Measurements from ENCODE around the gene ACOT11. TPM values are rescaled to one million over a fixed set of nuclear protein-coding genes. Genes with fewer than 3 reads are reported as not detected.

ACOT11 gene
- total and polyA plus RNA-seq, 4 donors: 6.4 to 20.9 (median 12.4) TPM

DNA sequence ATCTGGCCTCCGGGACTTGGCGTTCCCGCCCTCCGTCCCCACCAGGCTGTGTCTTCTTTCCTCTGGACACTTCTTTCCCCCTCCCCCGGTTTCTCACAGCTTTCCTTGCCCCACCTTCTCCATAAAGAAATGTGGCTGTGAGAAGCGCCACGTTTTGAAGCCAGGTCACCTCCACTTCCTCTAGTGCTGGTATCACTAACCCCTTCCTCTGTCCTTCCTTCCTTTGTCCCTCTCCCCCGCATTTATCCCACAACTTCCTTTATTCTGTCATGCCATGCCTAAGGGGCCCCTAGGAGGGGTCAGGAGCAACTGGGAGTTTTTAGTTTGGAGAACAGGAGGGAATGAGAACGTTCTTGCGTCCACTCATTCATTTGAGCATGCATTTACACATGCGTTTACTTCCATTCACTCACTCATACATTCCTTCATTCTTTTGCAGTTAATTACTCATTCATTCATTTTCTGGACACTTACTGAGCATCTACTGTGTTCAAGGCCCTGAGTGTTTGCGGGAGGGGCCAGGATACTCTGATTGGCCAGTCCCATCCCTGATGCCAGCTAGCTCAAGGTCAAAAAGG is 5.0 kb upstream of the ACOT11 start:
- Histone ChIP-seq H3K9me3 (ENCODE audit: control insufficient read depth, low read length) (no peaks in the 10 kb centered on the region), H3K36me3 (ENCODE audit: control insufficient read depth in 1 of 2, insufficient read depth in 2 of 2, low read length in 1 of 2) (no peaks in the 10 kb centered on the region), H3K4me3 (ENCODE audit: low read length in 2 of 2) (no peak overlapping the region), H3K27ac (ENCODE audit: low read depth in 1 of 2, low read length in 2 of 2) (peak overlapping the region in 1 of 2 donors; percentile 46), H3K27me3 (ENCODE audit: control insufficient read depth in 1 of 2, insufficient read depth in 2 of 2, low read length in 1 of 2) (no peaks in the 10 kb centered on the region), H3K4me1 (ENCODE audit: control insufficient read depth in 1 of 2, insufficient read depth in 2 of 2, low read length in 2 of 2) (peaks cover 0 to 2% of the 10 kb centered on the region in 2 donors)
- DNase-seq: no peak
- no peak for ATAC-seq (ENCODE audit: low FRiP score)
- 48 to 60% methylated on average over 12 of the region's 12 CpGs for WGBS, 2 donors
- intact Hi-C loops (cut with DNase I): loop anchor here in 1 of 2 donors (10.0 kb wide), 1 partner anchor 172 kb away; the partner anchor contains the start of gene TTC4

- 73 to 77% methylated on average over 13 of the region's 13 CpGs for WGBS, 2 donors
- intact Hi-C loops (cut with DNase I): loop anchor here in 1 of 2 donors (10.0 kb wide), 1 partner anchor 171 kb away; the partner anchor contains the start of gene TTC4
- Histone ChIP-seq H3K4me1 (ENCODE audit: control insufficient read depth in 1 of 2, insufficient read depth in 2 of 2, low read length in 2 of 2) (peaks cover 0 to 2% of the 10 kb centered on the region in 2 donors), H3K36me3 (ENCODE audit: control insufficient read depth in 1 of 2, insufficient read depth in 2 of 2, low read length in 1 of 2) (no peaks in the 10 kb centered on the region), H3K27ac (ENCODE audit: low read depth in 1 of 2, low read length in 2 of 2) (no peak overlapping the region), H3K9me3 (ENCODE audit: control insufficient read depth, low read length) (no peaks in the 10 kb centered on the region), H3K4me3 (ENCODE audit: low read length in 2 of 2) (no peak overlapping the region), H3K27me3 (ENCODE audit: control insufficient read depth in 1 of 2, insufficient read depth in 2 of 2, low read length in 1 of 2) (no peaks in the 10 kb centered on the region)
- ATAC-seq (ENCODE audit: low FRiP score): no peak
- DNase-seq: no peak
Measured at GRCh38 chr1:54543729-54544496, 4.1 kb upstream of the ACOT11 start.

GRCh38 chr1:54545916-54546635 is 2.0 kb upstream of the ACOT11 start:
- Histone ChIP-seq H3K4me1 (ENCODE audit: control insufficient read depth in 1 of 2, insufficient read depth in 2 of 2, low read length in 2 of 2) (peaks cover 0 to 2% of the 10 kb centered on the region in 2 donors), H3K27me3 (ENCODE audit: control insufficient read depth in 1 of 2, insufficient read depth in 2 of 2, low read length in 1 of 2) (no peaks in the 10 kb centered on the region), H3K27ac (ENCODE audit: low read depth in 1 of 2, low read length in 2 of 2) (peak overlapping the region in 1 of 2 donors; percentile 6), H3K36me3 (ENCODE audit: control insufficient read depth in 1 of 2, insufficient read depth in 2 of 2, low read length in 1 of 2) (no peaks in the 10 kb centered on the region), H3K4me3 (ENCODE audit: low read length in 2 of 2) (no peak overlapping the region), H3K9me3 (ENCODE audit: control insufficient read depth, low read length) (no peaks in the 10 kb centered on the region)
- DNase-seq: no peak
- WGBS, 2 donors: 92 to 93% methylated on average over 11 of the region's 11 CpGs
- intact Hi-C loops (cut with DNase I): loop anchor here (5.0 to 10.0 kb wide), 3 partner anchors 36 to 169 kb away; partner anchors contain the start of gene TTC4 (in 1 of the 2)
- no peak for ATAC-seq (ENCODE audit: low FRiP score)

- ATAC-seq (ENCODE audit: low FRiP score) (no peak), DNase-seq (no peak)
- Histone ChIP-seq H3K9me3 (ENCODE audit: control insufficient read depth, low read length) (no peaks in the 10 kb centered on the region), H3K27ac (ENCODE audit: low read depth in 1 of 2, low read length in 2 of 2) (peak overlapping the region in 1 of 2 donors; percentile 25), H3K36me3 (ENCODE audit: control insufficient read depth in 1 of 2, insufficient read depth in 2 of 2, low read length in 1 of 2) (no peaks in the 10 kb centered on the region), H3K4me3 (ENCODE audit: low read length in 2 of 2) (no peak overlapping the region), H3K4me1 (ENCODE audit: control insufficient read depth in 1 of 2, insufficient read depth in 2 of 2, low read length in 2 of 2) (peaks cover 0 to under 1% of the 10 kb centered on the region in 2 donors), H3K27me3 (ENCODE audit: control insufficient read depth in 1 of 2, insufficient read depth in 2 of 2, low read length in 1 of 2) (no peaks in the 10 kb centered on the region)
- intact Hi-C loops (cut with DNase I): loop anchor here (5.0 to 10.0 kb wide), 3 partner anchors 35 to 168 kb away; partner anchors contain the start of gene TTC4 (in 1 of the 2)
- WGBS, 2 donors: 90 to 94% methylated on average over 10 of the region's 10 CpGs
Measured at GRCh38 chr1:54546651-54547401, 1.2 kb upstream of the ACOT11 start.

GRCh38 chr1:54548389-54549044 is 489 bp downstream of the ACOT11 start:
- H3K27me3 ChIP-seq (ENCODE audit: control insufficient read depth in 1 of 2, insufficient read depth in 2 of 2, low read length in 1 of 2): no peaks in the 10 kb centered on the region
- WGBS, 2 donors: 14 to 17% methylated on average over 13 of the region's 13 CpGs
- ATAC-seq (ENCODE audit: low FRiP score): peak; percentile 1

DNA sequence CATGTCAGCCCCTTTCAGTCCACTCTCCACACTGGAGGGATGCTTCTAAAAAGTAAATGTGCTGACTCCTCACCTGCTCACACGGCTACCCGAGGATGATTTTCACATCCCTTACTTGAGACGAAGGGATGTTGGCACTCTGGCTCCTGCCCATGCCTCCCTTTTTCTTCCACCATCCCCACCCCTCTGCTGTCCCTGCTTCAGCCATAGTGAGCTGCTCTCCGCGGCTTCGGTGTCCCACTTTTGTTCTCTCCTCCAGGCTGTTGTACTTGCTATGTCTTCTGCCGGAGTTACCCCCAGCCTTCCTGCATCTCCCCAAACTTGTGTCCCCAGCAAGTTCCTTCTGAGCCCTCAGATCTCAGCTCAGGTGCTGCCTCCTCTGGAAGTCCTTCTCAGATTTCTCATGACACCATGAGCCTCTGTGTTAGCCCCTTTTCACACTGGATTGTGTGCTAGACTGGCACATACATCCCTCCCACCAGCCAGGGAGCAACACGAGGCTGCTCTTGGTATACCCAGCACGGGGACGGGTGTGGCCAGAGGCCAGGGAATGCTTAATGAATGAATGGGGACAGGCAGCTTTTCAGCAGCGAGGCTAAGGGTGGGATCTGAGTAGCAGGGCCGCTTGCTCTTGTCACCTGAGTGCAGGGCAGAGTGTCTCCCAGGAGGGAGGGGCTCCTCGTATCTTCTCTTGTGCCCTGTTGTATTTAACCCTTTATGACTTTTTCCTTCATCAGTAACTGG is 1.3 kb downstream of the ACOT11 start:
- peak in 1 of 2 donors; percentile 42 for DNase-seq
- no peak for ATAC-seq (ENCODE audit: low FRiP score)
- no peaks in the 10 kb centered on the region for H3K36me3 ChIP-seq (ENCODE audit: control insufficient read depth in 1 of 2, insufficient read depth in 2 of 2, low read length in 1 of 2)
- 45 to 52% methylated on average over 13 of the region's 13 CpGs for WGBS, 2 donors
- no peak overlapping the region for H3K4me3 ChIP-seq (ENCODE audit: low read length in 2 of 2)
- intact Hi-C loops (cut with DNase I): loop anchor here (2.0 to 10.0 kb wide), 4 partner anchors 19 to 165 kb away; partner anchors contain the start of gene TTC4 (in 1 of the 2)
- no peaks in the 10 kb centered on the region for H3K9me3 ChIP-seq (ENCODE audit: control insufficient read depth, low read length)
- no peak overlapping the region for H3K27ac ChIP-seq (ENCODE audit: low read depth in 1 of 2, low read length in 2 of 2)
- H3K4me1 ChIP-seq (ENCODE audit: control insufficient read depth in 1 of 2, insufficient read depth in 2 of 2, low read length in 2 of 2): no peaks in the 10 kb centered on the region
- no peaks in the 10 kb centered on the region for H3K27me3 ChIP-seq (ENCODE audit: control insufficient read depth in 1 of 2, insufficient read depth in 2 of 2, low read length in 1 of 2)

More at GRCh38 chr1:54548389-54549044, 489 bp downstream of the ACOT11 start:
- Histone ChIP-seq H3K36me3 (ENCODE audit: control insufficient read depth in 1 of 2, insufficient read depth in 2 of 2, low read length in 1 of 2) (no peaks in the 10 kb centered on the region), H3K4me1 (ENCODE audit: control insufficient read depth in 1 of 2, insufficient read depth in 2 of 2, low read length in 2 of 2) (no peaks in the 10 kb centered on the region), H3K4me3 (ENCODE audit: low read length in 2 of 2) (peak overlapping the region; percentile 5 to 30), H3K9me3 (ENCODE audit: control insufficient read depth, low read length) (no peaks in the 10 kb centered on the region), H3K27ac (ENCODE audit: low read depth in 1 of 2, low read length in 2 of 2) (peak overlapping the region in 1 of 2 donors; percentile 23)
- no peak for DNase-seq
- intact Hi-C loops (cut with DNase I): loop anchor here (2.0 to 10.0 kb wide), 4 partner anchors 20 to 166 kb away; partner anchors contain the start of gene TTC4 (in 1 of the 2)

GRCh38 chr1:54551891-54552290 is 3.9 kb downstream of the ACOT11 start:
- no peaks in the 10 kb centered on the region for H3K27me3 ChIP-seq (ENCODE audit: control insufficient read depth in 1 of 2, insufficient read depth in 2 of 2, low read length in 1 of 2)
- 94 to 96% methylated on average over 3 of the region's 3 CpGs for WGBS, 2 donors
- ATAC-seq (ENCODE audit: low FRiP score) (no peak), DNase-seq (peak in 1 of 2 donors; percentile 51)
- H3K27ac ChIP-seq (ENCODE audit: low read depth in 1 of 2, low read length in 2 of 2): no peak overlapping the region
- no peaks in the 10 kb centered on the region for H3K4me1 ChIP-seq (ENCODE audit: control insufficient read depth in 1 of 2, insufficient read depth in 2 of 2, low read length in 2 of 2)
- intact Hi-C loops (cut with DNase I): no loop called here
- H3K4me3 ChIP-seq (ENCODE audit: low read length in 2 of 2): no peak overlapping the region
- H3K36me3 ChIP-seq (ENCODE audit: control insufficient read depth in 1 of 2, insufficient read depth in 2 of 2, low read length in 1 of 2): no peaks in the 10 kb centered on the region
- no peaks in the 10 kb centered on the region for H3K9me3 ChIP-seq (ENCODE audit: control insufficient read depth, low read length)

Data from aorta (tissue), 5 donors.